ENCODE results near the gene ANK3.
A peak's percentile ranks its signal among the peaks of the same experiment; 100 is the strongest.

ANK3 gene

DNA sequence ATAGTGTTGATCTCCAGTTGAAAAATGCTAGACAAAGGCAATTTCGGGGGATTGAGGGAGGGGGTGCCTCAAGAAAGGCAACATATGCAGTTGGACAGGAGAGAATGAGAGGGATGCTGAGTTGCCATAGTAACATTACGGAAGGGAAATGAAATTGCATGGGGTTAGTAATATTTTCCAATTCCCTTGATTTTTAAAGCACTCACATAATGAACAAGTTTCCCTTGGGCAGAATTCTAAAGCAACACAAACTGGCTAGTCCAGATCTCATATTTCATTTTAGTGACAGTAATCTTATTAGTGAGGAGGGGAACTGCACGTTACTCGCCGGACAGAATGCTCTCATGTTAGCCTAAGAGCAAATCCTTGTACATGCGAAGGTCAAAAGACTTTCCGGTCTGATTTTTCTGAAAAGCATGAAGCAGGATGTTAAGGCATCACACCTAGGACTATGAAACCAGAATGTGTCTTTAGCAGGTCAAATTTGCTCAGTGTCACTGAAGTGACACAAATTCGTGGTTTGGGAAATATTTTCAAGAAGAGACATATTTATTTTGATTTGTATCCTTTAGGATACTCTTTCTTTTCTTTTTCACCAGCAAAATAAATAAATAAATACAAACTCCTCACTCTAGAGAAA lies 165.5 kb downstream of the ANK3 start:
- DNase-seq (ENCODE audit: low spot score), result no peak

DNA sequence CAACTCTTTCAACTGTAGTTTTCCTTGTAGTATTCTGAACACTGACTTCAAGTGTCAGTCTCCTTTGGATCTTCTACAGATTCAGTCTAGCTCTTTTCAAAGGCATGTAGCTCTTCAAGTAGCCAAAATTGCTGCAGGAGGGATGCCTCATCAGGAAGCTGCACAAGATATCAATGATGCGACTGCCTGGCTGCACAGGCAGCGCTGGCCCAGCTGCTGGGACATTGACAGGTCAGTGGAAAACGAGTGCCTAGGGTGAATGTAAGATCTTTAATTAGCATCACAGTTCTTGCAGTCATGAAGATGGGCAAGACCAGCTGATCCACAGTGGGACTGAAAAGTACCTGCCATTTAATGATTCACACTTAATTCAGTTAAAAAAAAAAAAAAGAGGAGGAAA lies 167.6 kb downstream of the ANK3 start:
- no peak for DNase-seq (ENCODE audit: low spot score)

DNA sequence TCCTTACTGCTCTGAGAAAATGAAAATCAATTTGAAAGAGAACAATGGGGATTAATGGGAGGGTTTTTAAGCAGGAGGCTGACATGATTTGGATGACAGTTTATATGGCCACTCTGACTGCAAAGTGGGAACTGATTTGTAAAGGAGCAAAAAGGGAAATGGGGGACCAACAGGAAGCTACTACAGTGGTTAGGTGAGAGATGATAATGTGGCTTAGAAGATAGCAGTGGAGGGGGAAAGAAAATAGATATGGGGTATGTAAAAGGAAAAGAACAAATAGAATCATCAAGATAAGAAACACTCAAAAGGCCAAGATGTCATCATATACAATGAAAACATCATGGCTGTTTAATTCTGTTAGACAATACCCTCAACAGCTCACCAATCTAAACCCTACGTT lies 177.5 kb downstream of the ANK3 start:
- no peak for DNase-seq (ENCODE audit: low spot score)

DNA sequence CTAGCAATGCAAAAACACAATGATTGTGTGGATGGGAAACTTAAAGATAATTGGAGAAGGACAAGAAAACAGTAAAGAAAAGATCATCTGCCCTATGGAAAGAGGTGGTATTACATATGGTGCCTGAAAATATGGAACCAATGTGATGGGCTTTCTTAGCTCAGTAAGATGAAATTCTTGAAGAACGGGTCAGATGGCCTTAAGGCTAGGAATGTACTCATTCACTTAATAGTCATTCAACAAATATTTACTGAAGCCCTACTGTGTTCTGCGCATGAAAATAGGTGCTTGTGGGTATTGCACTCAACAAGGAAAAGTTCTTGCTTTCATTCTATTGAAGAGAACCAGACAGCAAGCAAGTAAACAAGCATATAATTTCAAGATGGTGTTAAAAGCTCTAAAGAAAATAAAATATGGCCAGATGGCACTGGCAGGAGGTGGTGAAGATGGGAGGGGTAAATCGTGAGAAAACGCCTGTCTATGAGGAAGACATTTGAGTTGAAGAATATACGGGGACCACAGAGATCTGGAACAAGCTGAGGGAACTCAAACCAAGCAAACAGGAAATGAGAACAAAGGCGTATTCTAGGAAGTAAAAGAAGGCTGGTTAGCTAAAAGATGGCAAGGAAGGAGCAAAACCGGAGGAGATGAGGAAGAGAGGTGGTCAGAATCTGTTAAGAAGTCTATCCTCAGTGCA lies 179.7 kb downstream of the ANK3 start:
- no peak for DNase-seq (ENCODE audit: low spot score)

DNA sequence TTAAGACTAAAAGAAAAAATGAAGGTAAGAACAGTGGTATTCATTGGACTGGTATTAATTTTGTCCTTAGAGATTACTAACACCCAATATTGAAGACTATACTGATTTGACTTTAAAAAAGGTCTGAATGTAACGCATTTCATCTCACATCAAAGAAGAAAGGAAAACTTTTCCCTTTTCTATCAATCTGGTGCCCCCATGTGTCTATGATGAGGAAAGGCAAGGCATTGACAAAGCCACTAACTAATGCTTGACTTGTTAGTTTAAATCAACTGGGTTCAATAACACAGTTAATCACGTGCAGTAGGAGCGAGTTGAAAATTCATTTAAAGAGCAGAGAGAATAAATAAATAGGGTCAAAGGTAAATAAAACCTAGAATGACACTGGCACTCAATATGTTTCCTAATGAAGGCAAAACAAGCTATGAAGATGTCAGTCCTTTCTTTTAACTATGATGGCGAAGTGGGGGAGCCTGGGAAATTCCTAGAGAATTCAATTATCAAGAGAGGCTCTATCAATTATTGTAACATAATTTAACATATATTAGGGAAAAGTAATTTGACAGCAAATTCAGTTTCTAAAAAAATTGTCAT lies 180.9 kb downstream of the ANK3 start:
- peak; percentile 25 for DNase-seq (ENCODE audit: low spot score)

DNA sequence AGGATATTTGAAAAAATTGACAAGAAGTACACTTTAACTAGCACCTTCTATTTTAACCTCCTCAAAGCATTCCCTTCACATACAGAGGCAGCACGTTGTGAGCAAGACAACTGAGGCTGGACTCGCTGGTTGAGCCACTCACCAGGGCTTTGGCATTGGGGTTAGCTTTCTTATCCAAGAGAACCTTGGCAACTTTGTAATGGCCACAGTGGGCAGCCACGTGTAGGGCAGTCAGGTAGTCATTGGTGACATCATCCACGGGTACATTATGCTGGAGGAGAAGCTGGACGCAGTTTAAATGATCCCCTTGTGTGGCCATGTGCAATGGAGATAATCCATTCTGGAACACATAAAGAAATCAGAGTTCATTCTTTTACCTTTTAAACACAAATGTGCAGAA lies 181.8 kb downstream of the ANK3 start:
- no peak for DNase-seq (ENCODE audit: low spot score)

DNA sequence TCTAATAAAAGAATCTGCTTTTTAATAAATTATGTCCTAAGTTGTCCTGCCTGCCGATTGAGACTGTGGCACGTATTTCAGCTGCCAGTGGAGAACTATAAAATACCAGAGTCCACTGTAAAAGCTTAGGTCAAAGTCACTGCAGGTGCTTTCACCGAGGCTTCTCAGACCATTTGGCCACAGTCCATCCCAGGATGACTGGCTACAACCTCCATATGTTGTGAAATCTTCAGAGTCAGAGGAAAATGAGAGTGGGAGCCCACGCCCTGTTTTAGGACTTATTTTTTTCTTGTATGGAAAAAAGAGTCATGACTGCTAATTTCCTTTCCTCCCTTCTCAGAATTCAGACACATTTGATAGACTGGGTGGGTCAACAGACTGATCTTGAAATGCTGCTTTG lies 182.9 kb downstream of the ANK3 start:
- DNase-seq (ENCODE audit: low spot score), result peak; percentile 14

DNA sequence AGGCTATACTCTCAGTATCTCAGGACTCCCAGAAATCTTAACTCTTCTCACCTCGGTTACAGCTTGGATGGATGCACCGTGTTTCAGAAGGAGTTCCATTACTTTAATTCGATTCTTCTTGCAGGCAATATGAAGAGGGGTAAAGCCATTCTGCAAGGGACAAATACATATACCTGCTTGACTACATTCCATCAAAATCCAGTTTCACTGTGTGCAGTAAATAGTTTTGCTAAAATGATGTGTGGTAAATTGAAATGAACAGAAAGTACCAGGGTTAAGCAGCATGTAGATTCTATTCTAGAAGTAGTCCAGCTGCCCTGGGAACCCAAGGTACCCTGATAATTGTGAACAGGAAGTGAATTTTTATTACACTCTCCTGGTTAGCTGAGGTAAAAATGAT lies 183.9 kb downstream of the ANK3 start:
- DNase-seq (ENCODE audit: low spot score), result no peak

DNA sequence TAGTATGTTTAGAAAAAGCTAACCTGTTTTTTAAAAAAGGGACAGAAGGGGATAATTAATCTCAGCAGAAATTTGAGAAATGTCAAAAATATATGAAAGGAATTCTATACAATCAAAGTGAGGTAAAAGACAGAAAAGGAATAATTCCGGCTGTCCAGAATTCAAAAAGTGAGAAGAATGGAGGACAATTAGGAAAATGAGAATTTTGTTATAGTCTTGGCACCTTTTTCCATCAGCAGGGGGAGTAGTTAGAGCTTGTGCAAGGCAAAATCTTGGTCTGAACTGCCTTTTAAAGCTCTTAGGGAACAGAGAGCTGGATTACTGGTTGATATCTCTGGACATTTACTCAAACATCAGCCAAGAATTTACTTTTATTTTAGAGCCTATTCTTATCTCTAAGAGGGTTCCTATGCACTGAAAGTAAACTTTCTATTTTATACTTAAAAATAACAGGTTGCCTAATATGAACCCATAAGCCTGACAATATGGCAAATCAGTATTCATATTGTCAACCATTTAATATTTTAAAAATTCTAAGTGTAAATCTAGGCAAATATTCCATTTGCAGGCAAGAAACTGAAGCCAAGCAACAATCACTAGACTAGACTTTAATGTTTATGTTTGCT lies 185.6 kb downstream of the ANK3 start:
- DNase-seq (ENCODE audit: low spot score), result peak; percentile 45

DNA sequence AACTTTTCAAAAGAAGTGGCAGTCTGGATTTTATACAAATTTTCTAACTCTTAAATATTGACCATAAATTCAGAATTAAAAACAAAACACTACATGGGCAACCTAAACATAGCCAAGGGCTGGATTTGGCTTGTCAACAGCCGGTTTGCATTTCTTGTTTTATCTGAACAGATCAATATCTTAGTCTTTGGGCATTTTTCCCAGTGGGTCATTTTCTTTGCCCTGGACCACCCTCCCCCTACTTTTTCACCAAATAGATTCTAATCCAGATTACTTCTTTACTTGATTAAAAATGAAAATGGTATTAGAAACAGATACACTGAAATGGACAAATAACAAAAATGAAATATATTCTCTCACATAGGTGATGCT lies 189.0 kb downstream of the ANK3 start:
- DNase-seq (ENCODE audit: low spot score), result no peak

DNA sequence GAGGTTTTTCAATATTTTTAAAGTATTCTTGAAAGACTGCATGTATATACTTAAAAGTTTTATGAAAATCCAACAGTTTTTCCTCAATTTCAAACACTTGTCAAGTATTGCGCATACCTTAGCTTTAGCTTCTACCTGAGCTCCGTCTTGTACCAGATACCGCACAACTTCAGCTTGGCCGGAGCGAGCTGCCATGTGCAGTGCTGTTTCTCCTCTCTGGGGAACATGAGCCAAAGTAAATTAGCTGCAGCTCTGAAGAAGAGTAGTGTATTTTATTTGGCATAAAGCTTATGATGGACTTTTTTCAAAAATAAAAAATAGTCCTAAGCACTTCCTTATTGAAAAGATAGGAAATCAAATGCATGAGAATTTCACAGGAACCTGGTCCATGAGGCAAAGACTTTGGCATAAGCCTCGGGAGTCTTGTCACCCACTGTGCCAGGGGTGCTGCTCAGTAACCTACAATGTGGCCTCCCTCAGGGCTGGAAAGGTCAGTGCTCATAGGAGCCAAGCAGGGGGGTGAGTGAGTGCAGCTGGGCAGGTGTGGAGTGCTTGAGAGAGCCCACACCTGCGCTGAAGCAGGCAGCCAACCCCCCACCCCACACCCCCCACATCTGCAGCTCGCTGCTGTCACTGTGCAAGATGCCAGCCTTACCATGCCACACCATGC lies 189.5 kb downstream of the ANK3 start:
- no peak for DNase-seq (ENCODE audit: low spot score)

DNA sequence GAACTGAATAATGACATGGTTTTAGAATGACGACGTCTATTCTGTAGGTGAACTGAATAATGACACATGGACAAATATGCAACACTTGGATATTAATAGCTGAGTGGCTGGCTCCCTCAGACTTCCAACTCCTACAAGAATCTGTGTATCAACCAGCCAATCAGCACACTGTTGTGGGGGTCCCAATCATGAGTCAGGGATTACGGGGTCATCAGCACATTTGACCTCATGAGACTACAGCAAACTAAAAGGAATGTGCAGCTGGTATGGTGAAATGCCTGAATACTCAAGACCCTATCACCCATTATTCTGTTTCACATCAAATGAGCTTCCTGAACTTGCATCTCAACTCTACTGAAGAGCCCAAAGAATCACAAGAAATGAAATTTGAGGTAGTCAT lies 192.5 kb downstream of the ANK3 start:
- no peak for DNase-seq (ENCODE audit: low spot score)

DNA sequence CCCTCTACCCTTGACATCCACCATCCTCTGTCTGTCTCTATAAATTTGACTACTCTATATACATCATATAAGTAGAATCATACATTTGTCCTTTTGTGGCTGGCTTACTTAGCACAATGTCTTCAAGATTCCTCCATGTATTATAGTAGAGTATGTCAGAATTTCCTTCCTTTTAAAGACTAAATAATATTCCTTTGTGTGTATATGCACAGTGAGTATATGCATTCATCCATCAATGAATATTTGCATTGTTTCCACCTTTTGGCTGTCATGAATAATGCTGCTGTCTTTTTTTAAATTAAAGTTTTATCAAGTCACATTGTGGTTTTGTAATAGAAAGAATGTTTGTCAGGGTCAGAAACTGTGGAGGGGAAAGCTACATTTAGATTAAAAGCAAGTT lies 195.3 kb downstream of the ANK3 start:
- DNase-seq (ENCODE audit: low spot score), result no peak

DNA sequence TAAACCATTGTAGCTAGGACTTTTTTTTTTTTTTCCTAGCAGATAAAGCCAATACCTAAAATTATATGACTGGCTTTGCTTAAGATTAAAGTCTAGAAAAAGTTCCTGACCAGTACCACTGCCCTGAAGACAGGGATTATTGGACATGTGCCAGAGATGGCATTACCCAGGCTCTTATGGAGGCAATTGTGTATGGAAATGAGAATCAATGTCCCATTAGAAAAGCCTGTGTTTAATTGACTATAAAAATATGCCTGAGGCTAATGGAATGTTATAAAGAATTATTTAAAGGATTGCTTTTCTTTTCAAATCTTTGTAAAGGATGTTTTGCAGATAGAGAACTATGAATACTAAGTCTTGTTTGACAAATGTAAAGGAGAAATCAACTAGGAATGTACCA lies 196.7 kb downstream of the ANK3 start:
- no peak for DNase-seq (ENCODE audit: low spot score)

DNA sequence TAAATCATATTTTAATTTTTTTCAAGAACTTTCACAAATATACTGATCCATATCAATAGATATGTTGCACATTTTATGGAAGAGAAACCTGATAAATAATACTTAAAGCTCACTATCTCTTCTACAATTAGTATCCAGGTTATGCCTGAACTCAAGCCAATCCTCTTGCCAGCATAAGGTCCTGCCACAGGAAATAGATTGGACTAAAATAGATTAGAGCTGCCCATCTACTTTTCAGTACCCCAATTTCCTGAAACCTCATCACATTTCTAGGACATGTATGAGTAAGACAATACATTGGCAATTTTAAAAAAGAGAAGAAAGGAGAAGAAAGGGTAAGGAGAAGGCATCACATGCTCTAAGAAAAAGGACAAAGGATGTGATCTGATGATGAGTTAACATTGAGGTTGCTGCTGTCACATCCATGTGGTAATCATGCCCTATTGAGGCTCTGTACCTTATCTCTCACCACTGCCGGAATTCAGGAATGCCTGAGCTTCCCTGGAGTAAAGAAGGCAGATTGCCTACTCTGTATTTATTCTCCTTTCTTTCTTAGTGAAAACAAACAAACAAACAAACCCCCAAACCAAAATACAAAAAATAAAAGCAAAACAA lies 199.7 kb downstream of the ANK3 start:
- DNase-seq (ENCODE audit: low spot score), result no peak

DNA sequence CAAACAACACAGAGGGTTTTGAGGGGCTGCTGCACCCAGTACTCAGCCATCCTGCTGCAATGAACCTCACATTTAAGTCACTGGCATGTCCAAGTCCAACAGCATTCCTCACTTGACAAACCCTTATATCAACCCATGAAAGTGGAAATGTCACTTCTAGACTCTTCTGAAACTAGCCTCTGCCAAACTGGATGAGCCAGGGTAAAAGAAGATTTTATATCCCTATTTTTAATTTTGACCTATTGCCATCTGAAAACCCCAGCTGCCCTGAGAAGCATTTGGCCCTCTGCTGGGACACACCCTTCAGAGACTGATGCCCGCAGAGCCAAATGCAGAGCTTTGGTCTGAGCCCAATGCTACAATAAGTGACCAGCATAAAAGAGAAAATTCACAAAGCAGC lies 201.1 kb downstream of the ANK3 start:
- DNase-seq (ENCODE audit: low spot score), result no peak

DNA sequence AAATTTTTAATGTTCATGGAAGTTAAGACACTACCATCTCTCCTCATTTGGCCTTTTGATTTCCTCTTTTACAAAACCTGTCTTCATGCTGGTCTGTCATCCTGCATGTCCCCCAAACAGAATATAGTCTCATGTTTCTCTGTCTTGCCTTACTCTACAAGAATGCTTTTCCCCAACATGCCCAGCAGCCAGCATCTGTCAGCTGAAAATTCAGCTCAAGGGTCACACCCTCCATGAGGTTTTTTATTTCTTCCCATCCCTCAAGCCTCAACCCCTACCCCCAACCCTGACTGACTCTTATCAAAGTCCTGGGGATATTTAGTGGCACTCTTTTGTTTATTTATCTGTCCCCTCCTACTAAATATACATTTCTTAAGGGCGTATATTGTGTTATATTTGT lies 202.0 kb downstream of the ANK3 start:
- DNase-seq (ENCODE audit: low spot score), result no peak

DNA sequence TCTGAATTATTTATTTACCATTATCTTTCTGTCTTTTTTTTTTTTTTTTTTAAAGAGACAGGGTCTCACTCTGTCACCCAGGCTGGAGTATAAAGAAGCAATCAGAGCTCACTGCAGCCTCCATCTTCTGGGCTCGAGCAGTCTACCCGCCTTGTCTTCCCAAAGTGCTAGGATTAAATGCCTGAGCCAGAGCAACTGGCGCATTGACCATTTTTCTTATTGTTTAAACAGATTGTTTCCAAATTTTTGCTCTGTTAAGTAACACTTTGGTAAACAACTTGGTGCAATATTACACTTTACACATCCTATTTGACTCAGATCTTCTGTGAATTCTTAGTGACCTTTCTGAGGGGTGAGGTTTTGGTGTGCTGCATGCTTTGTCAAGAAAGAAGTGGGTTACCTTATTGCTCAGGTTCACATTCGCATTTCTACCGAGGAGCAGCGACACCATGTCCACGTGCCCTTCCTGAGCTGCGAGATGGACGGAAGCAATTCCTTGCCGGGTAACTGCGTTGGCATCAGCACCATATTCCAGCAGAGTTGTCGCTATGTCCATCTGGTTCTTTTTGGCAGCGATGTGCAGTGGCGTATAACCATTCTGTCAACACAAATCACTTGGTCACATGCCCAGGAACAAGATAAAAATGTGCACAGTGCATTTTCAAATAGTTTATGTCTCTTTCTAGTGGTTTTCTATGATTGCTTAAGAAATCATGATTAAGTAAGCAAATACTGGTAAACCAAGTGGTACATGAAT lies 203.2 kb downstream of the ANK3 start:
- peak; percentile 53 for DNase-seq (ENCODE audit: low spot score)

DNA sequence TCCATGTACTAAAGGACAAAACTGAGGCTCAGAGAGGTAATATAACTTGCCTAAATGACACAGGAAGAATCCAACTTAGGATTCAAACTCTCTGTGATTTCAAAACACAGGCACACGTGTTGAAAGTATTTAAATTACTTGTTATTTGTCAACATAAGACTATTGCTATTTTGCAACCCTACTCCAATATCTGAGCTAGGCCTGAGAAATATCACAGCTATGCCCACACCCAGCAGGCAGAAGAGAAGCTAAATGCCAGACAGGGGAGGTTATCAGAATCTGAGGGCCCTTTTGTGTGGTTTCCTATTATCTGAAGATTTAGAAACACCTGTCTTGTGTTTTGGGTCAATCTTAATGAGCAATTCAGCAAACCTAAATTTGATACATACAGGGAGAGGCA lies 204.3 kb downstream of the ANK3 start:
- DNase-seq (ENCODE audit: low spot score), result no peak

DNA sequence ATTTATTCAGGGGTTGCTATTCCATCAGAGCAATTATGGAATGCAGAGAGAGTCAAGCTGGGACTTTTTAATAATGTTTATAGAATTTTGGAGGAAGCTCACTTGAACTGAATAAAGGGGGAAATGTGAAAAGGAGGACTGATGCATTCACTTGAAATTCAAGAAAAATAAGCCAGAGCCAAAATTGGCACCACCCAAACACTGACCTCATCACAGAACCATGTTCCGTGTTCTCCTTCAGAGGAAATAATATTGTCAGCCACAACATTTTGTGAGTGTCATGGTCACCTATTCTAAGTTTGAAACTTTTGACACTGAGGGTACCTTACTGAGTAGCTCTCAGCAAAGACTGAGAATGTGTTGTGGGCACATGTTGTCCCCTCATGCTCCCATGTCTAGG lies 207.0 kb downstream of the ANK3 start:
- peak; percentile 43 for DNase-seq (ENCODE audit: low spot score)

DNA sequence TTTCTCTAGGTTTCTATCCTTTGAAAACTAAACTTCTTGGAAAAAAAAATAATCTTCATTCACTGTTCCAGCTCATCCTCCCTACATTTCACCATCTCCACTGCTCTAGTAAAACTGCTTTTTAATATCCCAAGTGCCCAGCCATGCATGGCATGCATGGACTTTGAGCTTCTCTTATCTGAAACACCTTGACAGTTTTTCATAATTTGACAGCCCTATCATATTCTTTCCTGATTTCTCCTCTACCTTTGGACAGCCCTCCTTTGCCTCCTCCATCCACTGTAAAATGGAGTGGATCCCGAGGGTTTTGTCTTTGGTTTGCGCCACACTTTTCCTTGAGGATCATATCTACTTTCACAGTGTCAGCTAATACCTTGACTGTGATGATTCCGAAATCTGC lies 212.8 kb downstream of the ANK3 start:
- no peak for DNase-seq (ENCODE audit: low spot score)
